ENCODE measurements around the gene PLA2G2F.

Gene PLA2G2F

GRCh38 chr1:20199840-20200239, 60.7 kb downstream of the PLA2G2F start:
- ChIA-PET POLR2A (no interaction called here), CTCF (interaction anchor here (1.0 to 1.1 kb wide), 3 partner anchors 12 to 48 kb away, joined by 3 to 4 read pairs (median 3); no protein-coding TSS in a partner anchor)
- no peak for DNase-seq (ENCODE audit: extremely low spot score)
- TF ChIP-seq CTCF (IDR thresholded peaks at IDR 0.05; ENCODE audit: control extremely low read depth, extremely low read depth, low read depth, missing control alignments), result no peak
